ENCODE results near the gene CARMIL3.

DNA sequence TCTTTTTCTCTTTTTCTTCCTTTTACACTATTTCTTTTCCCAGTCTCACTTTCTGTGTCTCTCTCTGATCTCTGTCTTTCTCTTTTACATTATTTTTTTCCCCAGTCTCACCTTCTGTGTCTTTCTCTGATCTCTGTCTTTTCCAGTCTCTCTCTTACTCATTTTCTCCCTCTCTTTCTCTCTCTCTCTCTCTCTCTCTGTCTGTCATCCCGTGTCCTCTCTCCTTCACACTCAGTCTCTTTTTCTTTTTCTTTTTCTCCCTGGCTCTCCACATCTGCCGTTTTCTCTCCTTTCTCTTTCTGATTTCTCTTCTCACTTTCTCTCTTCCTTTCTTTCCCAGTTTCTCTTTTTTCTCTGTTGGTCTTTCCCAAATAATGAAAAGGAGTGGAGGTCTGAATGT lies 40.8 kb upstream of the CARMIL3 start:
- TF ChIP-seq POLR2A (IDR thresholded peaks at IDR 0.05; ENCODE audit: low read length) (no peak), GATA1 (IDR thresholded peaks at IDR 0.05; ENCODE audit: low read depth, low read length) (no peak)
